Activated T-helper 1 cell treated with Interleukin-2 at 50 U/mL for 16 hours (primary cell): ENCODE measurements around the gene SPATA31C2.
"Not testable (repeated sequence)": the region's sequence is repeated elsewhere in the genome, so short reads cannot be mapped to it uniquely, and the experiment has no call there.

Source experiments
- DNase-seq: peaks from one replicate; pipeline ENCODE4 v3.0.0-alpha.2; 2020; ENCODE audit warnings: low read depth

SPATA31C2 gene

GRCh38 chr9:88138375-88138774 lies at the start of gene SPATA31C2:
SPATA31C2 (minus strand) TSS chr9:88138475; CDS start chr9:88138446, 29 bp downstream.
- not testable (repeated sequence) for DNase-seq

- no peak for DNase-seq
These were observed 49.4 kb upstream of the SPATA31C2 start for GRCh38 chr9:88187631-88188030.

- DNase-seq, result no peak
These were observed 48.3 kb upstream of the SPATA31C2 start for GRCh38 chr9:88186495-88187110.

- DNase-seq, result no peak
These were observed 46.7 kb upstream of the SPATA31C2 start for GRCh38 chr9:88184976-88185375.

GRCh38 chr9:88183798-88184495 lies 45.7 kb upstream of the SPATA31C2 start:
- no peak for DNase-seq

GRCh38 chr9:88182501-88182900 lies 44.2 kb upstream of the SPATA31C2 start:
- DNase-seq, result no peak

- DNase-seq, result no peak
These were observed 41.9 kb upstream of the SPATA31C2 start for GRCh38 chr9:88180081-88180765.

- no peak for DNase-seq
These were observed 40.8 kb upstream of the SPATA31C2 start for GRCh38 chr9:88179062-88179521.

- no peak for DNase-seq
These were observed 40.4 kb upstream of the SPATA31C2 start for GRCh38 chr9:88178641-88179040.

- no peak for DNase-seq
These were observed 39.1 kb upstream of the SPATA31C2 start for GRCh38 chr9:88177371-88177770.

- no peak for DNase-seq
These were observed 36.0 kb upstream of the SPATA31C2 start for GRCh38 chr9:88174324-88174723.

- DNase-seq, result peak; percentile 9
These were observed 35.2 kb upstream of the SPATA31C2 start for GRCh38 chr9:88173378-88173999.

- no peak for DNase-seq
These were observed 31.4 kb upstream of the SPATA31C2 start for GRCh38 chr9:88169700-88170099.

- no peak for DNase-seq
These were observed 30.3 kb upstream of the SPATA31C2 start for GRCh38 chr9:88168564-88168963.

GRCh38 chr9:88166660-88167059 lies 28.4 kb upstream of the SPATA31C2 start:
- no peak for DNase-seq

- DNase-seq, result no peak
These were observed 26.6 kb upstream of the SPATA31C2 start for GRCh38 chr9:88164850-88165249.

GRCh38 chr9:88161144-88161543 lies 22.9 kb upstream of the SPATA31C2 start:
- DNase-seq, result no peak

- DNase-seq, result no peak
These were observed 5.8 kb upstream of the SPATA31C2 start for GRCh38 chr9:88143957-88144625.

- no peak for DNase-seq
These were observed 4.9 kb upstream of the SPATA31C2 start for GRCh38 chr9:88143179-88143578.

- DNase-seq, result not testable (repeated sequence)
These were observed 4.7 kb downstream of the SPATA31C2 start for GRCh38 chr9:88133552-88133951.

- not testable (repeated sequence) for DNase-seq
These were observed 8.7 kb downstream of the SPATA31C2 start for GRCh38 chr9:88129556-88129955.

GRCh38 chr9:88127700-88128300 lies 10.5 kb downstream of the SPATA31C2 start:
- not testable (repeated sequence) for DNase-seq
